GM23248 (cell line): Measurements from ENCODE around the gene AP2A2. TPM values are rescaled to one million over a fixed set of nuclear protein-coding genes. Genes with fewer than 3 reads are reported as not detected.

ENCODE experiments used
- DNase-seq: peaks from one replicate; pipeline ENCODE4 v3.0.0-alpha.2; 2015
- H2AFZ ChIP-seq: fragments of 200-600 bp; sonication (generic); 2 replicates; pipeline ENCODE4 v1.6.1; 2016; ENCODE audit warnings: antibody characterized with exemption
- H3F3A ChIP-seq: fragments of 200-600 bp; sonication (generic); 2 replicates; pipeline ENCODE4 v1.6.1; 2016; ENCODE audit warnings: mild to moderate bottlenecking, antibody characterized with exemption, mixed run types; ENCODE audit not compliant: insufficient read depth
- H3K27ac ChIP-seq: fragments of 200-600 bp; sonication (generic); 2 replicates; pipeline ENCODE4 v1.5.1; 2016; ENCODE audit warnings: mild to moderate bottlenecking
- H3K27me3 ChIP-seq: fragments of 200-600 bp; sonication (generic); replicated peaks from 2 replicates; pipeline ENCODE4 v1.6.1; 2016; ENCODE audit warnings: mild to moderate bottlenecking; ENCODE audit not compliant: insufficient read depth
- H3K36me3 ChIP-seq: fragments of 200-600 bp; sonication (generic); 2 replicates; pipeline ENCODE4 v1.6.1; 2016; ENCODE audit warnings: low read depth, mild to moderate bottlenecking
- H3K4me1 ChIP-seq: fragments of 200-600 bp; sonication (generic); 2 replicates; pipeline ENCODE4 v1.6.1; 2016; ENCODE audit warnings: mild to moderate bottlenecking; ENCODE audit not compliant: insufficient read depth
- H3K4me2 ChIP-seq: fragments of 200-600 bp; sonication (generic); one replicate; pipeline ENCODE4 v1.6.1; 2016; ENCODE audit warnings: mild to moderate bottlenecking; ENCODE audit not compliant: unreplicated experiment
- H3K4me3 ChIP-seq: fragments of 200-600 bp; sonication (generic); 2 replicates; pipeline ENCODE4 v1.5.1; 2016; ENCODE audit warnings: mild to moderate bottlenecking
- H3K79me2 ChIP-seq: fragments of 200-600 bp; sonication (generic); 2 replicates; pipeline ENCODE4 v1.6.1; 2016; ENCODE audit warnings: mild to moderate bottlenecking; ENCODE audit not compliant: insufficient read depth
- H3K9ac ChIP-seq: fragments of 200-600 bp; sonication (generic); 2 replicates; pipeline ENCODE4 v1.6.1; 2016; ENCODE audit warnings: mild to moderate bottlenecking
- H3K9me2 ChIP-seq: fragments of 200-600 bp; sonication (generic); 2 replicates; pipeline ENCODE4 v1.6.1; 2016; ENCODE audit warnings: mixed run types, mild to moderate bottlenecking, moderate library complexity; ENCODE audit not compliant: insufficient read depth
- H3K9me3 ChIP-seq: fragments of 200-600 bp; sonication (generic); one replicate; pipeline ENCODE4 v1.6.1; 2017; ENCODE audit warnings: low read depth
- H4K20me1 ChIP-seq: fragments of 200-600 bp; sonication (generic); 2 replicates; pipeline ENCODE4 v1.6.0; 2016; ENCODE audit not compliant: insufficient read depth
- EZH2 ChIP-seq: fragments of 200-600 bp; sonication (generic); IDR thresholded peaks from 2 replicates; pipeline ENCODE4 v1.6.1; 2018; ENCODE audit warnings: antibody characterized with exemption, mild to moderate bottlenecking; ENCODE audit not compliant: insufficient read depth, poor library complexity, severe bottlenecking
- EZH2phosphoT487 ChIP-seq: fragments of 200-600 bp; sonication (generic); IDR thresholded peaks from 2 replicates; pipeline ENCODE4 v1.6.1; 2018; ENCODE audit warnings: antibody characterized with exemption, moderate library complexity, mild to moderate bottlenecking, low read depth; ENCODE audit not compliant: insufficient read depth
- WGBS, 2 experiments: methylation state at CpG; one replicate each; pipeline ENCODE4 v1.1.6; 2015 to 2017; ENCODE audit warnings: low lambda C conversion rate in 2 of 2, low coverage in 1 of 2; ENCODE audit errors: missing lambda C conversion rate in 2 of 2; 5-methylcytosine and 5-hydroxymethylcytosine counted together
- in situ Hi-C: fragments of 300-500 bp; cut with MboI; formaldehyde crosslinking; loops from 2 replicates; pipeline ENCODE4 v1.15.0; 2020
- polyA plus RNA-seq: library from polyadenylated mRNA; unstranded; fragments of >200 nt; fragmentation: Nextera tagmentation; extraction: Ambion mirVana; gene quantifications from 2 replicates; pipeline ENCODE4 v1.2.1, GENCODE V29; 2016
- total RNA-seq: library from RNA; depleted of rRNA; stranded (reverse); fragments of >200 nt; shearing (Covaris generic); gene quantifications from 2 replicates; pipeline ENCODE4 v1.2.3, GENCODE V29; 2014

AP2A2 gene
- total and polyA plus RNA-seq, 2 experiments from 2014 or later, result 31.1 to 38.3 TPM

GRCh38 chr11:985848-986247 lies 60.2 kb downstream of the AP2A2 start:
- H4K20me1 ChIP-seq, result no peaks in the 10 kb centered on the region
- H2AFZ ChIP-seq, result no peak overlapping the region
- no peak overlapping the region for H3K4me3 ChIP-seq
- no peak overlapping the region for H3K9ac ChIP-seq
- 95 to 97% methylated on average over 18 to 20 of the region's 20 CpGs for WGBS, 2 experiments
- DNase-seq, result no peak
- no peak overlapping the region for H3K27ac ChIP-seq
- H3K9me2 ChIP-seq, result no peaks in the 10 kb centered on the region
- no peak for TF ChIP-seq EZH2
- TF ChIP-seq EZH2phosphoT487, result no peak
- no peaks in the 10 kb centered on the region for H3K27me3 ChIP-seq
- no peaks in the 10 kb centered on the region for H3K9me3 ChIP-seq
- in situ Hi-C loops, result no loop called here
- H3K4me2 ChIP-seq, result no peak overlapping the region
- H3K4me1 ChIP-seq, result no peaks in the 10 kb centered on the region
- peaks cover 29% of the 10 kb centered on the region; the same call in 1 of the 2 replicates for H3K36me3 ChIP-seq
- H3K79me2 ChIP-seq, result 0 out of 2 replicates have a peak, but pooled peaks cover 18% of the 10 kb centered on the region
- no peaks in the 10 kb centered on the region for H3F3A ChIP-seq

- no peak for DNase-seq
- no peaks in the 10 kb centered on the region for H3K9me3 ChIP-seq
- no peak overlapping the region for H3K4me2 ChIP-seq
- in situ Hi-C loops, result no loop called here
- no peaks in the 10 kb centered on the region for H3K27me3 ChIP-seq
- H3K79me2 ChIP-seq, result 0 out of 2 replicates have a peak, but pooled peaks cover 13% of the 10 kb centered on the region
- H3K4me3 ChIP-seq, result no peak overlapping the region
- H3K27ac ChIP-seq, result no peak overlapping the region
- no peaks in the 10 kb centered on the region for H3F3A ChIP-seq
- no peaks in the 10 kb centered on the region for H3K4me1 ChIP-seq
- TF ChIP-seq EZH2, result no peak
- no peak for TF ChIP-seq EZH2phosphoT487
- H3K9me2 ChIP-seq, result no peaks in the 10 kb centered on the region
- no peak overlapping the region for H3K9ac ChIP-seq
- no peak overlapping the region for H2AFZ ChIP-seq
- H3K36me3 ChIP-seq, result peaks cover 25% of the 10 kb centered on the region; the same call in 1 of the 2 replicates
- H4K20me1 ChIP-seq, result no peaks in the 10 kb centered on the region
- WGBS, 2 experiments, result 88 to 91% methylated on average over 27 to 28 of the region's 28 CpGs
Measured at GRCh38 chr11:986270-986951, 60.7 kb downstream of the AP2A2 start.

GRCh38 chr11:986952-987305 lies 61.3 kb downstream of the AP2A2 start:
- no peak for TF ChIP-seq EZH2phosphoT487
- TF ChIP-seq EZH2, result no peak
- in situ Hi-C loops, result no loop called here
- 87 to 98% methylated on average over 7 to 9 of the region's 9 CpGs for WGBS, 2 experiments
- DNase-seq, result no peak
- Histone ChIP-seq H3K9ac (no peak overlapping the region), H2AFZ (no peak overlapping the region), H3K36me3 (peaks cover 19% of the 10 kb centered on the region; the same call in 1 of the 2 replicates), H3K4me3 (no peak overlapping the region), H3K27me3 (no peaks in the 10 kb centered on the region), H4K20me1 (no peaks in the 10 kb centered on the region), H3K9me3 (no peaks in the 10 kb centered on the region), H3K4me2 (no peak overlapping the region), H3K4me1 (no peaks in the 10 kb centered on the region), H3K9me2 (no peaks in the 10 kb centered on the region), H3K27ac (no peak overlapping the region), H3F3A (no peaks in the 10 kb centered on the region), H3K79me2 (0 out of 2 replicates have a peak, but pooled peaks cover 10% of the 10 kb centered on the region)

GRCh38 chr11:987671-988070 lies 62.0 kb downstream of the AP2A2 start:
- WGBS, 2 experiments, result 94% methylated on average over 15 of the region's 15 CpGs
- Histone ChIP-seq H3K27ac (no peak overlapping the region), H3K4me1 (no peaks in the 10 kb centered on the region), H3K36me3 (peaks cover 14% of the 10 kb centered on the region; the same call in 1 of the 2 replicates), H4K20me1 (no peaks in the 10 kb centered on the region), H2AFZ (no peak overlapping the region), H3K4me3 (no peak overlapping the region), H3K4me2 (no peak overlapping the region), H3K9me3 (no peaks in the 10 kb centered on the region), H3F3A (no peaks in the 10 kb centered on the region), H3K79me2 (0 out of 2 replicates have a peak, but pooled peaks cover 10% of the 10 kb centered on the region), H3K9me2 (no peaks in the 10 kb centered on the region), H3K9ac (no peak overlapping the region), H3K27me3 (no peaks in the 10 kb centered on the region)
- DNase-seq, result no peak
- TF ChIP-seq EZH2 (no peak), EZH2phosphoT487 (no peak)
- in situ Hi-C loops, result no loop called here

GRCh38 chr11:990101-990500 lies 64.4 kb downstream of the AP2A2 start:
- Histone ChIP-seq H3K9me2 (no peaks in the 10 kb centered on the region), H3K79me2 (no peaks in the 10 kb centered on the region), H3K27ac (no peak overlapping the region), H2AFZ (no peak overlapping the region), H3K4me2 (no peak overlapping the region), H3K9ac (no peak overlapping the region), H3K36me3 (peaks cover 9% of the 10 kb centered on the region; the same call in 1 of the 2 replicates), H3K9me3 (no peaks in the 10 kb centered on the region), H4K20me1 (no peaks in the 10 kb centered on the region), H3K27me3 (no peaks in the 10 kb centered on the region), H3F3A (no peaks in the 10 kb centered on the region), H3K4me1 (no peaks in the 10 kb centered on the region), H3K4me3 (no peak overlapping the region)
- in situ Hi-C loops, result no loop called here
- WGBS, 2 experiments, result 76 to 89% methylated on average over 7 to 10 of the region's 10 CpGs
- no peak for DNase-seq
- no peak for TF ChIP-seq EZH2
- no peak for TF ChIP-seq EZH2phosphoT487
